GM12878 (cell line): ENCODE data around the gene LDLR. TPM values are rescaled to one million over a fixed set of nuclear protein-coding genes. Genes with fewer than 3 reads are reported as not detected.

Experiments
- ATAC-seq: fragments of 200-7000 bp; cut with Tn5 transposase; 3 replicates; pipeline ENCODE4 v1.9.1; 2020; ENCODE audit warnings: mild to moderate bottlenecking, moderate library complexity
- BruUV-seq: library from RNA; stranded (reverse); fragments of 400-500 nt; replicated peaks from 2 replicates; lab custom pipeline; 2021; lab: Mats Ljungman, UMichigan
- CTCF ChIA-PET: fragments of 300-600 bp; sonication (Branson Sonifier 250); formaldehyde crosslinking; extraction: SDS; loops from one replicate; lab custom pipeline; 2021; ENCODE audit warnings: inconsistent platforms; lab: Yijun Ruan, JAX
- POLR2A ChIA-PET: fragments of 350-600 bp; formaldehyde crosslinking; extraction: SDS; loops from one replicate; lab custom pipeline; 2021; ENCODE audit warnings: inconsistent platforms; lab: Charles Lee
- RAD21 ChIA-PET: fragments of 300-600 bp; sonication (Branson Sonifier 250); formaldehyde crosslinking; loops from one replicate; lab custom pipeline; 2023; ENCODE audit warnings: antibody characterized with exemption; ENCODE audit not compliant: unreplicated experiment; lab: Charles Lee
- SMC1A ChIA-PET: fragments of 300-600 bp; sonication (Branson Sonifier 250); formaldehyde crosslinking; loops from one replicate; lab custom pipeline; 2023; ENCODE audit not compliant: unreplicated experiment, uncharacterized antibody; lab: Charles Lee
- DNase-seq: peaks from one replicate; pipeline ENCODE4 v3.0.0-alpha.2; 2011; ENCODE audit warnings: low read depth, low spot score
- FAIRE-seq: peaks from 3 replicates; lab custom pipeline; 2011; peaks lifted over from hg19 to GRCh38; lab: Jason Lieb, UNC
- H2AFZ ChIP-seq: 2 replicates; pipeline ENCODE4 v1.6.0; 2011; ENCODE audit warnings: low read depth, low read length, control low read depth; ENCODE audit not compliant: control insufficient read depth
- H3K27ac ChIP-seq: 2 replicates; pipeline ENCODE4 v1.5.1; 2011; ENCODE audit warnings: control low read depth; ENCODE audit not compliant: control insufficient read depth, insufficient read depth
- H3K27me3 ChIP-seq, 2 experiments: replicated peaks in 1 of 2; 2 replicates each; pipeline versions ENCODE4 v1.6.0 to v1.6.1; 2011; ENCODE audit warnings: low read length in 1 of 2; ENCODE audit not compliant: control insufficient read depth in 2 of 2, insufficient read depth in 2 of 2
- H3K36me3 ChIP-seq, 2 experiments: 2 replicates each; pipeline ENCODE4 v1.5.1; 2011; ENCODE audit warnings: low read length in 1 of 2; ENCODE audit not compliant: control insufficient read depth in 2 of 2, insufficient read depth in 2 of 2
- H3K4me1 ChIP-seq: 2 replicates; pipeline ENCODE4 v1.6.1; 2011; ENCODE audit warnings: mild to moderate bottlenecking, low read length, moderate library complexity, mixed read lengths; ENCODE audit not compliant: control insufficient read depth, insufficient read depth
- H3K4me2 ChIP-seq: 2 replicates; pipeline ENCODE4 v1.6.0; 2011; ENCODE audit warnings: control low read depth; ENCODE audit not compliant: control insufficient read depth, insufficient read depth
- H3K4me3 ChIP-seq: fragments of 200-600 bp; sonication (generic); 2 replicates; pipeline ENCODE4 v1.5.1; 2016
- H3K79me2 ChIP-seq: 2 replicates; pipeline ENCODE4 v1.6.0; 2011; ENCODE audit warnings: low read length; ENCODE audit not compliant: control insufficient read depth, insufficient read depth
- H3K9ac ChIP-seq: 2 replicates; pipeline ENCODE4 v1.8.0; 2011; ENCODE audit warnings: low read length, control low read depth, mixed read lengths; ENCODE audit not compliant: control insufficient read depth, insufficient read depth
- H3K9me3 ChIP-seq: replicated peaks from 3 replicates; pipeline ENCODE4 v1.5.1; 2011; ENCODE audit warnings: mild to moderate bottlenecking, low read length; ENCODE audit not compliant: control insufficient read depth, insufficient read depth
- H4K20me1 ChIP-seq: 2 replicates; pipeline ENCODE4 v1.6.0; 2011; ENCODE audit not compliant: control insufficient read depth, insufficient read depth
- ASH2L ChIP-seq: fragments of 300-600, 200-600 bp; sonication (generic); IDR thresholded peaks from 2 replicates; pipeline ENCODE4 v1.6.1; 2017; ENCODE audit warnings: low read depth, mild to moderate bottlenecking, borderline replicate concordance
- BHLHE40 ChIP-seq, 2 experiments: fragments of 450-650 bp in 1 of 2; IDR thresholded peaks; 2 replicates each; pipeline ENCODE4 v1.6.1; 2011 to 2017; ENCODE audit warnings: low read depth in 2 of 2, borderline replicate concordance in 1 of 2, improper control_type of control experiment in 1 of 2, low read length in 1 of 2, mild to moderate bottlenecking in 1 of 2
- BMI1 ChIP-seq: fragments of 450-650 bp; IDR thresholded peaks from 2 replicates; pipeline ENCODE4 v1.6.1; 2016; ENCODE audit warnings: mild to moderate bottlenecking, moderate library complexity, borderline replicate concordance
- ESRRA ChIP-seq: IDR thresholded peaks from 2 replicates; pipeline ENCODE4 v1.6.1; 2012; ENCODE audit warnings: mild to moderate bottlenecking, low read length, improper control_type of control experiment
- HDGF ChIP-seq: fragments of 450-650 bp; IDR thresholded peaks from 2 replicates; pipeline ENCODE4 v1.6.1; 2016; ENCODE audit warnings: antibody characterized with exemption
- MEF2A ChIP-seq: IDR thresholded peaks from 2 replicates; pipeline ENCODE4 v1.6.1; 2011; ENCODE audit warnings: low read depth, mild to moderate bottlenecking, low read length, moderate library complexity; ENCODE audit not compliant: insufficient read depth
- NBN ChIP-seq: fragments of 450-650 bp; IDR thresholded peaks from 2 replicates; pipeline ENCODE4 v1.6.1; 2016
- TCF12 ChIP-seq: IDR thresholded peaks from 2 replicates; pipeline ENCODE4 v1.6.1; 2011; ENCODE audit warnings: low read depth, mild to moderate bottlenecking, low read length
- ZNF384 ChIP-seq: IDR thresholded peaks from 2 replicates; pipeline ENCODE4 v1.6.1; 2012; ENCODE audit warnings: low read depth, mild to moderate bottlenecking, low read length, improper control_type of control experiment, borderline replicate concordance
- WGBS: methylation state at CpG from one replicate; pipeline ENCODE4 v1.1.6; 2016; ENCODE audit warnings: low lambda C conversion rate; ENCODE audit not compliant: insufficient replicate concordance, insufficient coverage; ENCODE audit errors: missing lambda C conversion rate; 5-methylcytosine and 5-hydroxymethylcytosine counted together
- in situ Hi-C: fragments of 300-500 bp; cut with MboI; formaldehyde crosslinking; loops from 9 replicates; pipeline ENCODE4 v1.14.3; 2018; ENCODE audit warnings: mixed read lengths
- intact Hi-C: fragments of 100-400 bp; cut with micrococcal nuclease; formaldehyde crosslinking; loops from one replicate; pipeline ENCODE4 v1.14.2; 2022; ENCODE audit not compliant: unreplicated experiment
- polyA plus RNA-seq, 11 experiments: library from polyadenylated mRNA; depleted of rRNA in 4 of 11; unstranded in 6 of 11; stranded (reverse) in 5 of 11; fragments of >200 nt; fragmentation: Nextera tagmentation in 4 of 11; fragmentation: Illumina TruSeq in 1 of 11; extraction: Ambion mirVana in 4 of 11; extraction: Trizol in 1 of 11; gene quantifications; 1 replicate in 1 of 11; 2 replicates in 10 of 11; pipeline versions ENCODE4 v1.2.1 to v1.2.3, GENCODE V29; 2011 to 2016; ENCODE audit warnings: inconsistent platforms in 2 of 11, missing spikeins in 2 of 11, low read depth in 1 of 11
- total RNA-seq, 4 experiments: library from RNA; depleted of rRNA in 3 of 4; stranded (reverse); fragments of >200 nt in 3 of 4; fragmentation: Illumina TruSeq in 1 of 4; extraction: Trizol in 1 of 4; gene quantifications; 2 replicates each; pipeline versions ENCODE4 v1.2.1 to v1.2.3, GENCODE V29; 2013 to 2021

Gene LDLR
- total and polyA plus RNA-seq, 10 of the 15 experiments (the other 5 are each of a cell fraction or from before 2014, with no cell fraction given) = 11.3 to 59.2 (median 27.3) TPM

DNA sequence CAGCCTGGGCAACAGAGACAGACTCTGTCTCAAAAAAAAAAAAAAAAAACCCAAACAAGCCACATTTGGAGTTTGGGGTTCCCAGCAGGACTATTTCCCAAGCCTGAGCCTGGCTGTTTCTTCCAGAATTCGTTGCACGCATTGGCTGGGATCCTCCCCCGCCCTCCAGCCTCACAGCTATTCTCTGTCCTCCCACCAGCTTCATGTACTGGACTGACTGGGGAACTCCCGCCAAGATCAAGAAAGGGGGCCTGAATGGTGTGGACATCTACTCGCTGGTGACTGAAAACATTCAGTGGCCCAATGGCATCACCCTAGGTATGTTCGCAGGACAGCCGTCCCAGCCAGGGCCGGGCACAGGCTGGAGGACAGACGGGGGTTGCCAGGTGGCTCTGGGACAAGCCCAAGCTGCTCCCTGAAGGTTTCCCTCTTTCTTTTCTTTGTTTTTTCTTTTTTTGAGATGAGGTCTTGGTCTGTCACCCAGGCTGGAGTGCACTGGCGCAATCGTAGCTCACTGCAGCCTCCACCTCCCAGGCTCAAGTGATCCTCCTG, 26.7 kb downstream of the LDLR start:
- no peak overlapping the region for H3K4me3 ChIP-seq
- ATAC-seq = no peak
- TF ChIP-seq HDGF = no peak
- no peak for TF ChIP-seq ASH2L
- TF ChIP-seq MEF2A = no peak
- no peak for TF ChIP-seq TCF12
- no peak for TF ChIP-seq BHLHE40 (IDR thresholded peaks at IDR 0.05; ENCODE audit: borderline replicate concordance in 1 of 2, low read depth in 2 of 2, low read length in 1 of 2)
- TF ChIP-seq BMI1 = no peak
- no peak for TF ChIP-seq ESRRA
- TF ChIP-seq ZNF384 = no peak
- no peak for TF ChIP-seq NBN
- in situ Hi-C loops = no loop called here
- 96% methylated on average over 11 of the region's 11 CpGs for WGBS
- BruUV-seq = no TSS peak
- no peak overlapping the region for H3K4me2 ChIP-seq
- no peaks in the 10 kb centered on the region for H3K27me3 ChIP-seq
- no peak overlapping the region for H2AFZ ChIP-seq
- H3K36me3 ChIP-seq = peaks cover 30 to 46% of the 10 kb centered on the region in 2 experiments
- ChIA-PET RAD21 (no interaction called here), SMC1A (interaction anchor here (0.8 kb wide), 1 partner anchor 12 kb away, joined by 3 read pairs; no protein-coding TSS in a partner anchor), CTCF (interaction anchor here (0.7 to 1.0 kb wide), 2 partner anchors 9 to 128 kb away, joined by 3 read pairs; no protein-coding TSS in a partner anchor), POLR2A (no interaction called here)
- H3K79me2 ChIP-seq = no peaks in the 10 kb centered on the region
- no peak overlapping the region for H3K9ac ChIP-seq
- no peaks in the 10 kb centered on the region for H3K4me1 ChIP-seq
- H4K20me1 ChIP-seq = no peaks in the 10 kb centered on the region
- no peak for FAIRE-seq
- H3K9me3 ChIP-seq = no peaks in the 10 kb centered on the region
- intact Hi-C loops = no loop called here
- DNase-seq = no peak
- no peak overlapping the region for H3K27ac ChIP-seq
